Iris pigment epithelial cell (primary cell): Measurements from ENCODE around the gene SELENOV.

Experiments used
- DNase-seq: peaks from one replicate; pipeline ENCODE4 v3.0.0-alpha.2; 2011; ENCODE audit warnings: low read depth

The SELENOV gene

GRCh38 chr19:39558624-39559117, 43.7 kb downstream of the SELENOV start:
- no peak for DNase-seq

DNA sequence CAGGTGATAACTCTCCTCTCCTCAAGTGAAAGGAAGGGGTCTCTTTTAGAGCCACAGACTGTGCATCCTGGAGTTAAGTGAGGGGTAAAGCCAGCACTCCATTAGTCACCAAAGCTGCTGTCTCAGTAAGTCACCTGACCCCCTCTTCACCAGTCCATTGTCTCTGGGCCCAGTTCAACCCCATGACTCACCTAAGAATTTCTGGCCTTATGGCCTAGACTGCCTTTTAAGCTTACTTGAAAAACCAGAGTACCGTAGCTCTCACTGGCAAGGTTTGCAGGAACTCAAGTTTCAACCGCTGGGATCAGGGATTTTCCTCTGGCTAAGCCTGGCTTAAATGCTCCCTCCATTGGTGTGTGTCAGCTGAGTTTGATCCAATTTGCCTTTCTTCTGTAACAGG, 48.5 kb downstream of the SELENOV start:
- DNase-seq = peak; percentile 50

- no peak for DNase-seq
Observed at GRCh38 chr19:39566064-39566463, 51.1 kb downstream of the SELENOV start.

GRCh38 chr19:39568604-39569003, 53.7 kb downstream of the SELENOV start:
- peak; percentile 20 for DNase-seq
